NCI-H146 (cell line): ENCODE data around the gene ZNF888.
A peak's percentile ranks its signal among the peaks of the same experiment; 100 is the strongest.
"Not testable (repeated sequence)": the region's sequence is repeated elsewhere in the genome, so short reads cannot be mapped to it uniquely, and the experiment has no call there.

Experiments used
- DNase-seq: peaks from one replicate; lab custom pipeline; 2025; lab: John Stamatoyannopoulos, UW

The ZNF888 gene

GRCh38 chr19:52871466-52871865 is 51.8 kb downstream of the ZNF888 start:
- no peak for DNase-seq

- DNase-seq: not testable (repeated sequence)
These were observed 55.2 kb downstream of the ZNF888 start for GRCh38 chr19:52868031-52868430.

- DNase-seq: peak; percentile 85
These were observed 65.6 kb downstream of the ZNF888 start, which contains the start of gene ZNF468 for GRCh38 chr19:52857378-52858191. ZNF468 (minus strand) TSS chr19:52857619; CDS start chr19:52854272, 3,347 bp downstream.

GRCh38 chr19:52856540-52857377 is 66.5 kb downstream of the ZNF888 start:
- DNase-seq: peak; percentile 29
